ENCODE data around the gene CYB5D1.

DNA sequence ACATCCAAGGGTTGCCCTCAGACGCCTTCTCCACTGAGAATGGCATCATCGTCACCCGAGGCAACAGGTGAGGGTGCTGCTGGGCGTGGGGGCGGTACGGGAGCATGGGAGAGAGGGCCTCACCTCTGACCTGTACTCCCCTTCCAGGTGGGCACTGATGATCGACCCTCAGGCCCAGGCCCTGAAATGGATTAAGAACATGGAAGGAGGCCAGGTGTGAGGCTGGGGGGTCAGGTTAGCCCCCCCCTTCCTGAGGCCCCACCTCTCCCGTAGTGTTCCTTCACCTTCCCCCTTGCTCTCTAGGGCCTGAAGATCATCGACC lies 40.2 kb upstream of the CYB5D1 start:
- TF ChIP-seq POLR2A (IDR thresholded peaks at IDR 0.05), result no peak
- TF ChIP-seq, protein P1, sequence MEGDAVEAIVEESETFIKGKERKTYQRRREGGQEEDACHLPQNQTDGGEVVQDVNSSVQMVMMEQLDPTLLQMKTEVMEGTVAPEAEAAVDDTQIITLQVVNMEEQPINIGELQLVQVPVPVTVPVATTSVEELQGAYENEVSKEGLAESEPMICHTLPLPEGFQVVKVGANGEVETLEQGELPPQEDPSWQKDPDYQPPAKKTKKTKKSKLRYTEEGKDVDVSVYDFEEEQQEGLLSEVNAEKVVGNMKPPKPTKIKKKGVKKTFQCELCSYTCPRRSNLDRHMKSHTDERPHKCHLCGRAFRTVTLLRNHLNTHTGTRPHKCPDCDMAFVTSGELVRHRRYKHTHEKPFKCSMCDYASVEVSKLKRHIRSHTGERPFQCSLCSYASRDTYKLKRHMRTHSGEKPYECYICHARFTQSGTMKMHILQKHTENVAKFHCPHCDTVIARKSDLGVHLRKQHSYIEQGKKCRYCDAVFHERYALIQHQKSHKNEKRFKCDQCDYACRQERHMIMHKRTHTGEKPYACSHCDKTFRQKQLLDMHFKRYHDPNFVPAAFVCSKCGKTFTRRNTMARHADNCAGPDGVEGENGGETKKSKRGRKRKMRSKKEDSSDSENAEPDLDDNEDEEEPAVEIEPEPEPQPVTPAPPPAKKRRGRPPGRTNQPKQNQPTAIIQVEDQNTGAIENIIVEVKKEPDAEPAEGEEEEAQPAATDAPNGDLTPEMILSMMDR (IDR thresholded peaks at IDR 0.05), result no peak
